Lung (tissue), 12 donors: Measurements from ENCODE around the gene PIEZO1. TPM values are rescaled to one million over a fixed set of nuclear protein-coding genes. Genes with fewer than 3 reads are reported as not detected.

Experiments
- ATAC-seq: fragments of 200-7000 bp; cut with Tn5 transposase; one replicate; pipeline ENCODE4 v1.9.1; 2020; ENCODE audit warnings: moderate number of reproducible peaks; ENCODE audit not compliant: insufficient read depth, low FRiP score
- DNase-seq, 3 donors: peaks; one replicate each; pipeline ENCODE4 v3.0.0-alpha.2; 2013 to 2017
- H3K27ac ChIP-seq, 2 donors: one replicate each; pipeline ENCODE4 v1.5.1; 2013; ENCODE audit warnings: mild to moderate bottlenecking in 2 of 2, moderate library complexity in 2 of 2, control low read depth in 1 of 2, inconsistent platforms in 1 of 2, low read depth in 1 of 2, low read length in 1 of 2
- H3K27me3 ChIP-seq, 3 donors: one replicate each; pipeline ENCODE4 v1.5.1; 2013; ENCODE audit warnings: low read length in 2 of 3; ENCODE audit not compliant: control insufficient read depth in 3 of 3, insufficient read depth in 3 of 3
- H3K36me3 ChIP-seq, 4 donors: one replicate each; pipeline ENCODE4 v1.5.1; 2013; ENCODE audit warnings: low read length in 4 of 4, mild to moderate bottlenecking in 1 of 4, moderate library complexity in 1 of 4; ENCODE audit not compliant: control insufficient read depth in 4 of 4, insufficient read depth in 4 of 4
- H3K4me1 ChIP-seq, 5 donors: one replicate each; pipeline ENCODE4 v1.5.1; 2013; ENCODE audit warnings: low read length in 5 of 5, mild to moderate bottlenecking in 2 of 5, moderate library complexity in 1 of 5; ENCODE audit not compliant: control insufficient read depth in 5 of 5, insufficient read depth in 5 of 5
- H3K4me3 ChIP-seq: one replicate; pipeline ENCODE4 v1.5.1; 2013; ENCODE audit warnings: mild to moderate bottlenecking, control low read depth, moderate library complexity
- H3K9ac ChIP-seq, 2 donors: one replicate each; pipeline ENCODE4 v1.5.1; 2013; ENCODE audit warnings: low read length in 2 of 2, control low read depth in 1 of 2; ENCODE audit not compliant: insufficient read depth in 1 of 2
- H3K9me3 ChIP-seq, 4 donors: one replicate each; pipeline ENCODE4 v1.5.1; 2013; ENCODE audit warnings: low read length in 3 of 4, mild to moderate bottlenecking in 1 of 4, moderate library complexity in 1 of 4; ENCODE audit not compliant: control insufficient read depth in 4 of 4, insufficient read depth in 3 of 4
- CTCF ChIP-seq: IDR thresholded peaks from 2 replicates; pipeline ENCODE4 v1.5.1; 2012; ENCODE audit warnings: mild to moderate bottlenecking; ENCODE audit errors: control extremely low read depth, extremely low read depth
- WGBS, 2 donors: extraction: QIAGEN DNeasy Blood & Tissue Kit; methylation state at CpG; one replicate each; pipeline ENCODE4 v1.1.7; 2013; 5-methylcytosine and 5-hydroxymethylcytosine counted together
- polyA plus RNA-seq, 2 donors: library from polyadenylated mRNA; stranded (reverse); fragments of 200-250 nt; gene quantifications; one replicate each; pipeline ENCODE4 v1.2.1, GENCODE V29; 2013
- total RNA-seq, 2 donors: library from RNA; depleted of rRNA in 1 of 2; stranded (reverse); fragments of >200 nt in 1 of 2; gene quantifications; one replicate each; pipeline ENCODE4 v1.2.1, GENCODE V29; 2014 to 2021
- donor health status: control.
- donor health status: control.
- donor health status: Bipolar disorder and iron deficiency.
- donor health status: healthy.
- donor health status: DM: yes; HTN: yes; CAD: no.

Gene PIEZO1
- total and polyA plus RNA-seq, 4 donors = 113 to 207 (median 190) TPM

DNA sequence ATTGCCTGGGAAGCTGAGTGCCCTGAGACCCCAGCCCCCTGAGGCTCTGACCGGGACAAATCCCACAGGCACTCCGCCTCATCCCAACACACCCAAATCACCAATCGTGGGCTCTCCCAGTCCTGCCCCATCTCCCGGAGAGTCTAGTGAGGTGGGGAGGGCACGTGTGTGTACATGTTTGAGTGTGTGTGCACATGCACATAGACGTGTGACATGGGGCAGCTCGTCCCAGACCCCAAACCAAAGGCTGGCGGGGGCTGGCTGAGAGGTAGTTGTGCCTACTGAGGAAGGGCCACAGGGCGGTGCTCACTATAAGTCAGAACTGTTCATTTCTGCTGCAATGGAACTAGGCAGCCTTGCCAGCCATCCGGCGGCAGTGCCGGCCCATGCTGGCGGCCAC, 107.3 kb downstream of the PIEZO1 start:
- no peak overlapping the region for H3K9ac ChIP-seq
- H3K9me3 ChIP-seq = no peaks in the 10 kb centered on the region
- ATAC-seq (no peak), DNase-seq (no peak)
- TF ChIP-seq CTCF = no peak
- no peak overlapping the region for H3K4me3 ChIP-seq
- peaks cover 0 to 10% (median 0%) of the 10 kb centered on the region in 3 donors for H3K27me3 ChIP-seq
- H3K4me1 ChIP-seq = peaks cover 0 to 2% (median 0%) of the 10 kb centered on the region in 5 donors
- H3K27ac ChIP-seq = no peak overlapping the region
- 75 to 80% methylated on average over 13 of the region's 13 CpGs for WGBS, 2 donors
- H3K36me3 ChIP-seq = no peaks in the 10 kb centered on the region

DNA sequence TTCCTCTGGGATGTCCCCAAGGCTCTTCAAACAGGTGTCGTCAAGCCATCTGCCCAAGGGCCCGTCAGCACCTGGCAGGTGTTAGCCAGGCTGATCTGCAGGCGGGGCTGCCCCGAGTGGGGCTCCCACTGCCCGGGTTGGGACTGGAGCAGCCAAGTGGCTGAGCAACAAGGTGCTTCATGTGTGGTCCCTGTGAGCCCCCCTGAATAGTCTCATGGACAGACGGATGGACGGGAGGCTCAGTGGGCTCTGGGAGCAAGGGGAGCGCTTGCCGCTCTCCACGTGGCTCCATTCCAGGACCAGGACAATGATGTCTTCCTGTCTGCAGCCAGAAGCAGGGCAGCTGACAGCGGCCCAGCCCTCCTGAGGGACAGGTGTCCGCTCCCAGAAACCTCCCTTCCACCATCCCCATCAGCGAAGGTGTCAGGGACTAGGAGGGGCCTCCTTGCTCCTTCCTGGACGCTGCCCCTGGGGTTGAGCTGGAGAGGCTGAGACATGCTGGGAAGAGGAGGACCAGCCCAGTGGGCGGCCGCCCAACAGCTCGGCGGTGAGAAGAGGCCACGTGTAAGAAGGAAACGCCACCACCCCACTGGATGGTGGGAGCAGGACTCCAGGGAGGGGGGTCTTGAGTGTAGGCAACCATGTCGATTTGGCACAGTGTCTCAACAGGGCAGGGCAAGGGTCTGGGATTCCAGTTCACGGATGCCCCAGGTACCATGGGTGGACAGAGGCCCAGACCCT, 108.3 kb downstream of the PIEZO1 start:
- DNase-seq = no peak
- Histone ChIP-seq H3K9ac (no peak overlapping the region), H3K27me3 (peaks cover 0 to 10% (median 0%) of the 10 kb centered on the region in 3 donors), H3K9me3 (no peaks in the 10 kb centered on the region), H3K4me3 (no peak overlapping the region), H3K4me1 (peaks cover 0 to 2% (median 0%) of the 10 kb centered on the region in 5 donors), H3K36me3 (peaks cover 0 to 6% (median 0%) of the 10 kb centered on the region in 4 donors), H3K27ac (no peak overlapping the region)
- no peak for TF ChIP-seq CTCF
- no peak for ATAC-seq
- WGBS, 2 donors = 77 to 89% methylated on average over 22 of the region's 22 CpGs

DNA sequence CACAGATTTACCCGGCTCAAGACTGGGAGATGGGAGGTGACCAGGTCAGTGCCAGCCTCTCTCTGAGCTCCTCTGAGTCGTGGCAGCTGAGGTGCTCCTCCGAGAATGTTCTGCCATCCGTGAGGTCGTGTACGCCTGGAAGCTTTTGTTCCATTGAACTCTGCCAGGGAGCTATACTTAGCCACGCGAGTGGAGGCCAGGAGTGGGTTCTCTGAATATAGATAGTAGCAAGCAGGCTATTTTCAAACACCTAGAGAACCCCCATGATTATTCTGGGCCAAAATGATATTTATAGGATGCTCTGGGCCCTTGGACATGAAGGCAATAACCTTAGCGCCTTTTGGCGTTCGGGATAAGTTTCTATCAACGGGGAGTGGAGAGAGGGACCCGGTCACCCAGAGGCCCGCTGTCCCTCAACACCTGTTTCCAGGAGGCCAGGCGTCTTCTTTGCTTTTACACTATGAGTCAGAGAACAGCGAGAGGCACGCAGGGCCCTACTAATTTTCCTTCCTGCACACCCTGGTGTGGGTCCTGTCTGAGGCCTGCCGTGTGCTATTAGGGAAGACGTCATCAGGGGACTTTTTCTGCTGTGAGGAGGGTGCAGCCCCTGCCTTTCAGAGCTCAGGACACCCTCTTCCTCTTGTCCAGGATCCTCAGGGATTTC, 111.2 kb downstream of the PIEZO1 start:
- Histone ChIP-seq H3K4me1 (peaks cover 0 to 2% (median 0%) of the 10 kb centered on the region in 5 donors), H3K9ac (no peak overlapping the region), H3K9me3 (no peaks in the 10 kb centered on the region), H3K27ac (no peak overlapping the region), H3K27me3 (peaks cover 0 to 5% (median 0%) of the 10 kb centered on the region in 3 donors), H3K4me3 (no peak overlapping the region), H3K36me3 (peaks cover 0 to 6% (median 0%) of the 10 kb centered on the region in 4 donors)
- 93 to 96% methylated on average over 19 of the region's 19 CpGs for WGBS, 2 donors
- ATAC-seq = no peak
- TF ChIP-seq CTCF = no peak
- DNase-seq = no peak
